MG63 (cell line): ENCODE data around the gene MYLK. TPM values are rescaled to one million over a fixed set of nuclear protein-coding genes. Genes with fewer than 3 reads are reported as not detected.
"Not testable (repeated sequence)": the region's sequence is repeated elsewhere in the genome, so short reads cannot be mapped to it uniquely, and the experiment has no call there.

Source experiments
- DNase-seq: peaks from one replicate; pipeline ENCODE4 v3.0.0-alpha.2; 2020
- H3K27me3 ChIP-seq: fragments of 250-450 bp; sonication (Bioruptor Pico); 2 replicates; pipeline ENCODE4 v1.5.1; 2020; ENCODE audit warnings: mild to moderate bottlenecking, moderate library complexity
- H3K36me3 ChIP-seq: fragments of 250-450 bp; sonication (Bioruptor Pico); 2 replicates; pipeline ENCODE4 v1.5.1; 2020; ENCODE audit warnings: mild to moderate bottlenecking, moderate library complexity
- H3K4me3 ChIP-seq: fragments of 250-450 bp; sonication (Bioruptor Pico); 2 replicates; pipeline ENCODE4 v1.5.1; 2020; ENCODE audit warnings: mild to moderate bottlenecking, moderate library complexity
- H3K9me3 ChIP-seq: fragments of 250-450 bp; sonication (Bioruptor Pico); 2 replicates; pipeline ENCODE4 v1.5.1; 2020; ENCODE audit warnings: mild to moderate bottlenecking, moderate library complexity
- total RNA-seq: library from RNA; depleted of rRNA; stranded (reverse); fragments of >200 nt; shearing (Covaris generic); gene quantifications from 2 replicates; pipeline ENCODE4 v1.2.3, GENCODE V29; 2014; ENCODE audit warnings: low replicate concordance

Gene MYLK
- total RNA-seq, 1 experiment from 2014 or later = 12.5 TPM

- H3K36me3 ChIP-seq, H3K4me3 ChIP-seq, H3K27me3 ChIP-seq, H3K9me3 ChIP-seq, DNase-seq: not testable (repeated sequence)
These were observed 145.6 kb downstream of the MYLK start for GRCh38 chr3:123738522-123738921.

DNA sequence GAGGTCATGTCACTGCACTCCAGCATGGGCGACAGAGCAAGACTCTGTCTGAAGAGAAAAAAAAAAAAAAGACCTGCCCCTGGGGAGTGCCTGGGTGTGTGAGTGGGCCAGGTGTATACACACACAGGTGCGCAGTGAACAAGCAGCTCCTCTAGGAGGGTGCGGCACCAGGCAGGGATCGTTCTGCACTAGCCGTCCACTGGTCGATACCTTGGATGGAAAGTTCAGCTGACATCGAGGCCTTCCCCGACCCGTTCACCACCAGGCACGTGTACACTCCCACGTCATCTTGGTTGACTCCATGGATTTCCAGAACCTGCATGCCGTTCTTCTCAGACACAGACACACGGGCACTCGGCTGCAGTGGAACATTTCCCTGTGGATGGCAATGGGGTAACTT, 147.0 kb downstream of the MYLK start:
- Histone ChIP-seq H3K4me3 (no peak overlapping the region), H3K27me3 (no peaks in the 10 kb centered on the region), H3K9me3 (no peaks in the 10 kb centered on the region), H3K36me3 (peaks cover 13% of the 10 kb centered on the region)
- no peak for DNase-seq

- Histone ChIP-seq H3K4me3 (no peak overlapping the region), H3K9me3 (no peaks in the 10 kb centered on the region), H3K36me3 (peaks cover 13% of the 10 kb centered on the region), H3K27me3 (no peaks in the 10 kb centered on the region)
- no peak for DNase-seq
These were observed 148.7 kb downstream of the MYLK start for GRCh38 chr3:123735456-123735855.

GRCh38 chr3:123734527-123734902, 149.6 kb downstream of the MYLK start:
- no peak for DNase-seq
- Histone ChIP-seq H3K4me3 (no peak overlapping the region), H3K27me3 (no peaks in the 10 kb centered on the region), H3K9me3 (no peaks in the 10 kb centered on the region), H3K36me3 (peaks cover 13% of the 10 kb centered on the region)

DNA sequence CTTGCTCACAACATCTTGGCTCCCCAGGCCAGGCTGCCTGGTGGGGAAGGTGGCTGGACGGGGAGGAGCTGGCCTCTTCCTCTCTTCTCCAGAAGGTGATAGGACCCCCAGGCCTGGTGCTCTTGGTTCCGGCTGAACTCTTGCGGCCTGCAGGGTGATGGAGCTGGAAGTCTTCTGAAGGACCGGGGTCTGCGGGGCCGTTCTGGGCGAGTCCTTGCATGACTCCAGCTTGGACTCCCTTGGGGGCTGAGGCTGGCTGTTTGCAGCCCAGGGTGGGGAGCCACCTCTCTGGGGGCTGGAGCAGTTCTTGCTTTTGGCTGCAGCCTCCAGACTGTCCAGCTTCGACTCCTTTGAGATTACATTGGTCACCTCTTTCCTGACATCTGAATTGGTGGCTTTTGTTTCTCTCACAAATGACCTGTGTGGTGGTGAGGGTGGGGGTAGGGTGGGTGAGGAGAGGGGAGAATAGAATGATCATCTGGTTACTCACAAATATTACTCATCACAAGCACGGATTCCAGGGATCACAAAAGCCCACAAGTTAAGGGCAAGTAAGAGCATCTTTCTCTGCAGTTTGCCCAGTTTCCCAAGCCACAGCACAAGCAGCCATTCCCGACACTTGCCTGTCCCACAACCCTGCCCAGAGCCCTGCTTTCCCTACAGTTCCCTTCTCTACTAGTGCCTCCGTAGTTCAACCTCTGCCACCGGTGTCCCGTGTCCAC, 150.2 kb downstream of the MYLK start:
- Histone ChIP-seq H3K27me3 (no peaks in the 10 kb centered on the region), H3K36me3 (peaks cover 13% of the 10 kb centered on the region), H3K4me3 (no peak overlapping the region), H3K9me3 (no peaks in the 10 kb centered on the region)
- DNase-seq = peak; percentile 68

- H3K27me3 ChIP-seq = no peaks in the 10 kb centered on the region
- H3K36me3 ChIP-seq = peaks cover 12% of the 10 kb centered on the region
- no peaks in the 10 kb centered on the region for H3K9me3 ChIP-seq
- no peak overlapping the region for H3K4me3 ChIP-seq
- no peak for DNase-seq
These were observed 150.8 kb downstream of the MYLK start for GRCh38 chr3:123733341-123733740.

GRCh38 chr3:123732447-123732846, 151.7 kb downstream of the MYLK start:
- Histone ChIP-seq H3K4me3 (no peak overlapping the region), H3K9me3 (no peaks in the 10 kb centered on the region), H3K36me3 (peaks cover 8% of the 10 kb centered on the region), H3K27me3 (no peaks in the 10 kb centered on the region)
- DNase-seq = peak; percentile 82

DNA sequence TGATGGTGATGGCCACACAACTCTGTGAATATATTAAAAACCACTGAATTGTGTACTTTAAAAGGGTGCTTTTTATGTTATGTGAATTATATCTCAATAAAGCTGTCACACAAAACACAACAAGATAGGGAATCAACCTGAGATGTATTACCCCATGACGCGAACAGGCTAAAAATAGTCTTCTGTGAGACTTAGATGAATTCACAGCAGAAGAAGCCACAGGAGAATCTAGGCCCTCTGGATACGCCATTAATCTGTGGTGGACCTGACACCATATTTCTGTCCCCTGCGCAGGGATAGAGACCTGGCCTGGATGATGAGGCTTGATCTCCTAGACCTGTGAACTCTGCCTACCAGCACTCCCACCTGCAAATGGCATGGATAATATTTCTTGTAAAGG, 153.3 kb downstream of the MYLK start:
- Histone ChIP-seq H3K4me3 (no peak overlapping the region), H3K36me3 (peaks cover 8% of the 10 kb centered on the region), H3K27me3 (no peaks in the 10 kb centered on the region), H3K9me3 (no peaks in the 10 kb centered on the region)
- DNase-seq = no peak

- Histone ChIP-seq H3K36me3 (peaks cover 8% of the 10 kb centered on the region), H3K4me3 (no peak overlapping the region)
- DNase-seq = no peak
These were observed 155.1 kb downstream of the MYLK start for GRCh38 chr3:123728991-123729390.

DNA sequence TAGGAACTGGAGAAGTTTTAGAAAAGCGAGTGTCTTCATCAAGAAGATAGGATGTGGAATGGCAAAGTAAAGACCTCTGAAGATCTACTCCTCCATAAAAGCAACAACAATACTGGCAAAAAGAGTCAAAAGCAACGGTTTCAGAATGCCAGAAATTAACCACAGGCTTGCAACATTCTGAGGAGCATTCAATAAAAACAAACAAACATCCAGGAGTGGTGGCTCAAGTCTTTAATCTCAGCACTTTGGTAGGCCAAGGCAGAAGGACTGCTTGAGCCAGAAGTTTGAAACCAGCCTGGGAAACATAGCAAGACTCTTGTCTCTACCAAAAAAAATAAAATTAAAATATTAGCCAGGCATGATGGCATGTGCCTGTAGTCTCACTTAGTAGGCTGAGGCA, 156.1 kb downstream of the MYLK start:
- Histone ChIP-seq H3K27me3 (no peaks in the 10 kb centered on the region), H3K36me3 (peaks cover 2% of the 10 kb centered on the region; the same call in 1 of the 2 replicates), H3K9me3 (no peaks in the 10 kb centered on the region), H3K4me3 (no peak overlapping the region)
- DNase-seq = peak; percentile 54

More at GRCh38 chr3:123728991-123729390, 155.1 kb downstream of the MYLK start:
- Histone ChIP-seq H3K27me3 (no peaks in the 10 kb centered on the region), H3K9me3 (no peaks in the 10 kb centered on the region)

- Histone ChIP-seq H3K27me3 (no peaks in the 10 kb centered on the region), H3K4me3 (no peak overlapping the region), H3K36me3 (no peaks in the 10 kb centered on the region), H3K9me3 (no peaks in the 10 kb centered on the region)
- DNase-seq = no peak
These were observed 158.3 kb downstream of the MYLK start for GRCh38 chr3:123725652-123726400.

GRCh38 chr3:123724306-123724705, 159.8 kb downstream of the MYLK start:
- DNase-seq = no peak
- H3K4me3 ChIP-seq = no peak overlapping the region
- H3K9me3 ChIP-seq = no peaks in the 10 kb centered on the region
- H3K27me3 ChIP-seq = no peaks in the 10 kb centered on the region
- H3K36me3 ChIP-seq = no peaks in the 10 kb centered on the region

DNA sequence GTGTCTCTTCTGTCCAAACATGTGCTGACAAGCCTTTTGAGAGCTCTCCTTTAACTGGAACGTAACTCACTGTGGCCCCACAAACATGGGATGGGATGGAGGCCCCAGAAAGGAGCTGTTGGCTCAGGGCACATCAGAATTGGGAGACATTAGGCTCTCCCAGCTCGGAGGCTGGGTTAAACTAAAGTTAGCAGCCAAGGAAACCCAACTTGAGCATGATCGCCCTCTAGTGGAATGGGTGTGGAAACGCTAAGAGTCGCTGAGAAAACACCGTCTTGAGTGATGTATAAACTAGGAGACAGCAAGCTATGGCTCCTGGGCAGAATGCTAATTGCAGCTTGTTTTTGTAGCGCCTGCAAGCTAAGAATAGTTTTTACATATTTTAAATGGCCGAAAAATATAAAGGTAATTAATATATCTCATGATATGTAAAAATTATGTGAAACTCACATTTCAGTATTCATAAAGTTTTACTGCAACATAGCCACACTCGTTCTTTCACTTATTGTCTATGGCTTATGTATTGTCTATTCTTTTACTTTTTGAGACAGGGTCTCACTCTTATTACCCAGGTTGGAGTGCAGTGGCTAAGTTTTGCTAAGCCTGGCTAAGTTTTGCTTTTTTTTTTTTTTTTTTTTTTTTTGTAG, 160.5 kb downstream of the MYLK start:
- Histone ChIP-seq H3K36me3 (no peaks in the 10 kb centered on the region), H3K9me3 (no peaks in the 10 kb centered on the region), H3K4me3 (no peak overlapping the region), H3K27me3 (no peaks in the 10 kb centered on the region)
- DNase-seq = peak; percentile 59

DNA sequence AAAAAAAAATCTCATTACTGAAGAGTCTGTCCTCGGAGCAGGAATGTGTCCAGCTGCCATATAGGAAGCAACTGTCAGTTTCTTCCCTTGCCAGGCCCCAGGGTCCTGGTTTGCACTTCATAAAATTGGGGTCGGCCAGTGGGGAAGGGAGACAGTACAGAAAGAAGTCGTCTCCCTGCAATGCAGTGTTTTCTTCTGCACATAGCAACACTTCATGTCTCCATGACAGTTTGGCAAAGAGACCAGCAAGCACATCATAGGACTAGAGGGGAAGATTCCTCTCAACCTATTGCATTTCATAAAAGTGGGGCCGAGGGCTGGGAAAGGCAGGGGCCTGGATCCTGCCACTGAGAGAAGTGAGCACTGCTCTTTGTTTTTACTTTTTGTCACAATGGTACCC, 161.1 kb downstream of the MYLK start:
- Histone ChIP-seq H3K9me3 (no peaks in the 10 kb centered on the region), H3K4me3 (no peak overlapping the region), H3K27me3 (no peaks in the 10 kb centered on the region), H3K36me3 (no peaks in the 10 kb centered on the region)
- DNase-seq = no peak

DNA sequence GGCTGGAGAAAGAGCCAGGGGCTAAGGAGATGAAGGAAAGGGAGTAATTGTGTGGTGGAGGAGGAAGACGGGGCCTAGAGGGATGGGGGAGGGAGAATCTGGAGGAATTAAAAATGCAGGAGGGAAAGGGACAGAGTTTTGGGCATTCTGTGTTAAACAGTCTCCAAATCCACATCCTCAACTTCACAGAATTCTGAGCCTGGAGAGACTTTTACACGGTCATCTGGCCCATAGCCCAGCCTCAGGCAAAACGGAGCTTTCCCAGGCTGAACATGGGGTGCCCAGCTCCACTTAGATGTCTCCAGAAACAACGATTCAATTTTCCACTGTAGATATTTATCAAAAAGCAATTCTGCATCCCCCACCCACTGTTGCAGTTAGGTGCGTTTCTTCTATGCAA, 161.7 kb downstream of the MYLK start:
- DNase-seq = no peak
- Histone ChIP-seq H3K36me3 (no peaks in the 10 kb centered on the region), H3K4me3 (no peak overlapping the region), H3K9me3 (no peaks in the 10 kb centered on the region), H3K27me3 (no peaks in the 10 kb centered on the region)

DNA sequence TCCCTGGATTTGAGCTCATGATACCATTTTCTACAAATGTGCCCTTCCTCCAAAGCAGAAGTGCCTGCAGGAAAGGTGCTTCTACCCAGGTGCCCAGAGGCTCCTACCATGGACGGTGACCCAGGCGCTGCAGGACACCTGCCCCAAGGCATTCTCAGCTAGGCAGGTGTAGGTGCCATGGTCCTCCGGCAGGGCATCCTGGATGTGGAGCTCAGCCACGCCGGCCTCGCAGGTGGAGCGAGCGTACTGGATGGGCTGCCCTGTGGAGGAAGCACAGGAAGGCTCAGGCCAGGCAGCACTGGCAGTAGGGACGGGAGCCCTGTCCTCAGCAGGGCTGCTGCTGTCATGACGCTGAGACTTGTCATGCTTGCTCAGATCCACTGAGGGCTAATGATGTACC, 162.1 kb downstream of the MYLK start:
- DNase-seq = no peak
- H3K4me3 ChIP-seq = no peak overlapping the region
- H3K9me3 ChIP-seq = no peaks in the 10 kb centered on the region
- H3K27me3 ChIP-seq = no peaks in the 10 kb centered on the region
- H3K36me3 ChIP-seq = no peaks in the 10 kb centered on the region

DNA sequence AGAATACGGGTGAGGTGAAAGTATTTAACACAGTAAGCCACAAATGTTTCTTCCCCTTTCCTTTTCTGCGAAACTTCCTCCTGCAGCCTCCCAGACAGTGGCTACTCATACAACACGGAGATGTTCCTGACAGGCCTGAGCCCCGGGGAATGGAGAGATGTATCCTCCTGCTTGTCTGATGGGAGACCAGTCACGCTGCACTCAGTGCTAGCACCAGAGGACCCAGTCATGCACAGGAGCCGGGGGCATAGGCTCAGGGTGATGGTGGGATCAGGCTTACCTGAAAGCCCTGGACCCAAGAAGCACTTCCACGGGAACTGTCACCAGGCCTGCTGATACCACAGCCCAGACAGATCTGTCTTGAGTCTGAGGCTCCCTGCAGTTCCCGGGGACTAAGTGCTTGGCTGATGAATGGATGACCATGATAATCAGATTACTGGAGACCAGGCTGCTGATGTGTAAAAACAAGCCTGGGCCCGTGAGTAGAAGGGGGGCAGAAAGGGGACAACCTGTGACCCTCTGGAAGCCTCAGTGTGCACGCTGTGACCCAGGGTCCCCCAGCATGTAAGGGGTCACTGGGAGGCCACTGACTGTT, 162.9 kb downstream of the MYLK start:
- DNase-seq, H3K9me3 ChIP-seq, H3K36me3 ChIP-seq, H3K4me3 ChIP-seq, H3K27me3 ChIP-seq: not testable (repeated sequence)
